GM20431 (cell line): ENCODE results near the gene CLCN2.

Experiments used
- in situ Hi-C: fragments of 300-500 bp; cut with MseI, MboI; formaldehyde crosslinking; loops from one replicate; pipeline ENCODE4 v1.15.0; 2020; ENCODE audit warnings: low sequenced_read_pairs; ENCODE audit not compliant: unreplicated experiment

CLCN2 gene

DNA sequence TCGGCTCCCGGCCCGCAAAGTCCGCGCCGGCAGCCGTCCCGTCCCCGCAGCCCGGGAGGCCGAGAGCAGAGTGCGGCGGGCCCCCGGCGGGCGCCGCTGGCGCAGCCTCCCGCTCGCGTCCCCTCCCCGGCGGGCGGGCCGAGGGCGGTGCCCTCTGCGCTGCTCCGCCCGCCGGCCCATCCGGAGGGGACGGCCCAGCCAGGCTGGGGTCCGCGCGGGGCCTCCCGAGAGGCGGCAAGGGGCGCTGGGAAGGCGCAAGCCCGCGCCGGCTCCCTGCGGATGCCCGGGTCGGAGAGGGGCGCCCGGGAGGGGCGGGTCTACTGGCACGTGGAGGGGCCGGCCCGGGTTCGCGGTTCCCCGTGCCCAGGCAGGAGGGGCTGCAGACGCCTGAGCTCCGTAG is at the start of gene CLCN2, which contains the start of gene POLR2H:
TSS of gene CLCN2 (minus strand) at position 74 of the 400 bp plus-strand sequence. CDS start 126 bp downstream, outside the sequence.
TSS of gene POLR2H (plus strand) at position 179 of the 400 bp plus-strand sequence. CDS start 1,783 bp downstream, outside the sequence.
- in situ Hi-C loops, result no loop called here

DNA sequence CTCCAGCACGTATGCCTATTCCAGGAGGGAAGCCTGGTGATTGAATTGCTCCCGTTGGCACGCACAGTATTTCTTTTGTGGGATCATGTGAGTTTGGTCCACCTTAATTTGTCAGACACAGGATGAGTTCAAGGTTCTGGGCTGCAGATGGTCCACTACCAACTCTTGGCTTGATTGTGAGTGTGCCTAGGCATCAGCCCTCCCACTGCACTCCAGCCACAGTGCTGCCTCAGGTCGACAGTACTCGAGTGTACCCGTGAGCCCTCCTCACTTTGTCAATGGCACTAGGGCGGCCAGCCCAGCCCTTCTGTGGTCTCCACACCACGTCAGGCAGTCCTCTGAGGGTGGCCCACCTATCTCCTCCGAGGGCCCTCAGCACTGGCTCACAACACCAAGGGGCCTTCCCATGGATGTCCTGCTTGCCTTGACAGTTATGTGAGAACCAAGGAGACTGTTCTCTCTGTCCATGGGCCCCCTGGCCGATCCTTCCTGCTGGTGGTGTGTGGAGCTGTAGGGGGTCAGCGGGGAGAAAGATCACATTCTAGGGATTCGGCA is 48.6 kb upstream of the CLCN2 start:
- in situ Hi-C loops, result no loop called here

DNA sequence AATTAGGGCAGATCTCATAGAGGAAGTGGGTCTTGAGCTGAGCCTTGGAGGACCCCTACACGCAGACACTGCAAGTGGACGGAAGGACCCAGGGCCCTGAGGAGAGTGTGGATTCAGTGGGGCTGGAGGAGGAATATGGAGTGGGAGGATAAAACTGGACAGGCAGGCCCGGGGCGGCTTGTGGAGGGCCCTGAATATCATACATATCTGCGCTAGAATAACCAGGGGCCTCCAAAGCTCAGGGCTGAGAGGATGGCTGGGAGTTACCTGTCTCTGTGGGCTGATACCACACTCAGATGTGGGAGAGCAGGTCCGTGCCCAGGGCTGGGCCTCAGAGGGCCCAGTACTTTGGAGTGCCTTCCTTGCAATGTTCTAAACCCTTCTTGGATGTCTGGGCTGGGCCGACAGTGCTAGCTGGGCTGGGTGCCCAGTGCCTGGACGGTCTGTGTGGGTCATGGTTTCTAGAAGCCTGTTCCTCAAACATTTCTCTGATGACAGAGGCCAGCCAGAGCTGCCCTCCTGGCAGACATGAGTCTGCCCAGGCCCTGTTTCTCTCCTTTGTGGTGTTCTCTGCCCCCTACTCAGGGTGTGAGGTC is 48.0 kb upstream of the CLCN2 start:
- in situ Hi-C loops, result no loop called here

DNA sequence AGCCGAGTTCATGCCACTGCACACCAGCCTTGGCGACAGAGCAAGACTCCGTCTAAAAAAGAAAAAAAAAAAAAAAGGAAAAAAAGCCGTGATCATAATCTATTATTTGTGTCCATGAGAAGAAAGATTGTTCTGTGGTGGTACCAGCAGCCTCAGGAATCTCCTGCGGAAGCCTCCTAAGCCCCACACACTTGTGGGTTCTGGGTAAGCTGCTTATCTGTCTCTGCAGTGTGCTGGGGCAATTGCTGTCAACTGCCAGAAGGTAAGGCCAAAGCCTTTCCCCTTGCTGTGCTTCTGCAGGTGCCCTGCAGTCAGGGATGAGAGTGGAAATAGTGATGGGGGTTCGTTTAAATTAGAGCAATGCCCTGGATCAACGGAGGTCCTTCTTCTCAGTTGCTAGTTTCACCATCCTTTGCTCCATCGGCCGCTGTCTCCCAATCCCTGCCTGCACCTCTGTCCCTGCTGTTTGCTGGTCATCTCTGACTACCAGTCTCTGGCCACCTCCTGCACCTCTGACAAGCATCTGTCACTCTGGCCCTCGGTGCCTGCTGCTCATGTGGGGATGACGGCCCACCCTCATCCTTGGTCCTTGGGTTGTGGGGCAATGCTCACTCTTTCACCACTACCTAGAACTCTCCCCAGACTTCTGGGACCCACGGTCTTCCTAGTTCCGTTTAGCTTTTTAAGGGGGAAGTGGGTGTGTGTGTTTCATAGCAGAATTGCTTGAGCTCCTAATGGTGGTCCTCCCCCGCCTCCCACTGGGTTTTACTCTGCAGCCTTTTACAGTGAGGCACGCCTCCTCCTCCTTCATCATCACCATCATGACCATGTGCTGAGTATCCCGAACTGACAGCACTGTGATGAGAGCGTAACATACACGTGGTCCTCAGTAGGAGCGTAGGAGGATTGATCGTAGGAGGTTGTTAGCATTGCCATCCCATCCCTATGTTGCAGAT is 43.9 kb upstream of the CLCN2 start:
- in situ Hi-C loops, result no loop called here

DNA sequence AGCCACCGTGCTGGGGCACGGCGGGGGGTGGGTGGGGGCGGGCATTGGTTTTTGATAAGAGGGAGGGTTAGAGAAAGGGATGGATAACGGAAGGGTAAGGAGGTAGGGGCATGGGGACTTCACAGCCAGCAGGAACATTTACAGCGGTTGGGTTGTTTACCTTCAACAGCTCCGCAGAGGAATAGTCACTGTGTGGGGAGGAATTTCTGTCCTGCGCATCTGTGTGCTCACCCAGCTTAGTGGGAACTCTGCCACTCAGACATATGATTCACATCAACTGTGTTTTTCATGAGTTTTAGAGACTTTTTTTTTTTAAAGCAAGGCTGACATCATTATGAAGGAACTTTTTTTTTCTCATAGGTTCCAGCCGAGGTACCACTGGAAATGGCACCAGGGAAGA is 38.0 kb upstream of the CLCN2 start:
- in situ Hi-C loops, result no loop called here

DNA sequence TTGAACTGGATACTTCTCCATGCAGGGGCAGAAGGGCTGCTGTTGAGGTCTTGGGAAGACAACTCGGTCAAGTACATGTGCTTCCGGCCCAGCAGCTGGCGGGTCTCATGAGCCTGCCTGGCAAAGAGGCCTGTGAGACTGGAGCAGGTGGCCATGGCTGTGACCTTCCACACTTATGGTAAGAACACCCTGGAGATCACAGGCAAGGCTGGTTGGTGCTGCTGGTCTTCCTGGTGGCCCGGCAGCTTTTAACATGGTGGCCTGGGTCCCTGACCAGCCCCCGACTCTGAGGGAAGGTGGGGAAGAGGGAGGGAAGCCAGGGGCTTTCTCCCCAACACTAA is 33.9 kb upstream of the CLCN2 start:
- in situ Hi-C loops, result no loop called here

DNA sequence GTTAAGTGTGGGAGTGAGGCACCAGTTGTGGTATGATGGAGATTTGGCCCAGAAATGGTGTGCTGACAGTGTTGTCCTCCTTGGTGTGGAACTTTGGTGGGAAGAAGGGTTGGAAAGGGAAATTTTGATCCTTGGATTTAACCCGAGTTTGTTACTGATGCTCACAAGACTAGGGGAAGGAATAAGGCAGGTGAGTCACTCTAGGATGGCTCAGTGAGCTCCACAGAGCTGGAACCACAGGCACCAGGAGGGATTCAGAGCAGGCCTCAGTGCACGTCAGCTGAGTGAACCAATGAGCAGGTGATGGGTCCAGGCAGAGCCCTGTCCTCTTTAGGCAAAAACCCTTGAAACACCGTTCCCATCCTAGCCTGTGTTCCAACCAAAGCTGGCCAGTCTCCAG is 29.9 kb upstream of the CLCN2 start:
- in situ Hi-C loops, result no loop called here

DNA sequence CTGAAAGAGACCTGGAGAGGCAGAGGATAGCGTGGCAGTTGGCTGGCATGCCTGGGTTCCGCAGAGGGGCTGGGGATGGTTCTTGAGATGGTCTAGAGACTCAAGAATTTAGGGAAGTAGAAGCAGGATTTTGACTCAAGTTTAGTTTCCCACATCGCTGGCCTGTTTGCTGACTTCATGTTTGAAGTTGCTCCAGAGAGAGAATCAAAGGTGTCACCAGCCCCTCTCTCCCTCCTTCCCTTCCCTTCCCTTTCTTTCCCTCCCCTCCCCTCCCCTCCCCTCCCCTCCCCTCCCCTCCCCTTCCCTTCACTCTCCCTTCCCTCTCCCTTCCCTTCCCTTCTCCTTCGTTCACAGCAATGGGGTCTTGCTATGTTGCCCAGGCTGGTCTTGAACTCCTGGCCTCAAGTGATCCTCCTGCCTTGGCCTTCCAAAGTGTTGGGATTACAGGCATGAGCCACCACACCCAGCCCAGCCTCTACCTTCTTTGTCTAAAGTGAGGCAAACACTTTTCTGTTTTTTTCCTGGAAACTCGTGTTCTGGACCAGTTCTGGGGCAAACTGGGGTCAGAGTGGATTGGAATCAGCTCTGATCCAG is 28.6 kb upstream of the CLCN2 start:
- in situ Hi-C loops, result no loop called here

DNA sequence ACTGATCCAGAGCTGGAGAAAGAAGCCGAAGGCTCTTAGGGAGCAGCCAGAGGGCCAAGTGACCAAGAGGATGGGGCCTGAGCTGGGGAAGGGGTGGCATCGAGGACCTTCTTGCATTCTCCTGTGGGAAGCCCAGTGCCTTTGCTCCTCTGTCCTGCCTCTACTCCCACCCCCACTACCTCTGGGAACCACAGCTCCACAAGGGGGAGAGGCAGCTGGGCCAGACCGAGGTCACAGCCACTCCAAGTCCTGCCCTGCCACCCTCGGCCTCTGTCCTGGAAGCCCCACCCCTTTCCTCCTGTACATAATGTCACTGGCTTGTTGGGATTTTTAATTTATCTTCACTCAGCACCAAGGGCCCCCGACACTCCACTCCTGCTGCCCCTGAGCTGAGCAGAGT is 28.0 kb upstream of the CLCN2 start:
- in situ Hi-C loops, result no loop called here

DNA sequence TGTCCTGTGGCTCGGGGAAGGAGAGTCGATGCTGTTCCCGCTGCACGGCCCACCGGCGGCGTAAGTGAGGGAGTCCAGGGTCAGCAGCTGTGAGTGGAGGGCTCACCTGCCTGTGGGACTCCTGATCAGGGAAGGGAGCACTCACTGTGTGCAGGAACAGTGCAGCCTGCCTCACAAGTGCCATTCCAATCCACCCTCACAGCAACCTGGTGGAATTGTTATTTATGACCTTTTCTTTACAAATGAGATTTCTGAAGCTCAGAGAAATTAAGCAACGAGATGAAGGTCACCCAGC is 27.5 kb upstream of the CLCN2 start:
- in situ Hi-C loops, result no loop called here

DNA sequence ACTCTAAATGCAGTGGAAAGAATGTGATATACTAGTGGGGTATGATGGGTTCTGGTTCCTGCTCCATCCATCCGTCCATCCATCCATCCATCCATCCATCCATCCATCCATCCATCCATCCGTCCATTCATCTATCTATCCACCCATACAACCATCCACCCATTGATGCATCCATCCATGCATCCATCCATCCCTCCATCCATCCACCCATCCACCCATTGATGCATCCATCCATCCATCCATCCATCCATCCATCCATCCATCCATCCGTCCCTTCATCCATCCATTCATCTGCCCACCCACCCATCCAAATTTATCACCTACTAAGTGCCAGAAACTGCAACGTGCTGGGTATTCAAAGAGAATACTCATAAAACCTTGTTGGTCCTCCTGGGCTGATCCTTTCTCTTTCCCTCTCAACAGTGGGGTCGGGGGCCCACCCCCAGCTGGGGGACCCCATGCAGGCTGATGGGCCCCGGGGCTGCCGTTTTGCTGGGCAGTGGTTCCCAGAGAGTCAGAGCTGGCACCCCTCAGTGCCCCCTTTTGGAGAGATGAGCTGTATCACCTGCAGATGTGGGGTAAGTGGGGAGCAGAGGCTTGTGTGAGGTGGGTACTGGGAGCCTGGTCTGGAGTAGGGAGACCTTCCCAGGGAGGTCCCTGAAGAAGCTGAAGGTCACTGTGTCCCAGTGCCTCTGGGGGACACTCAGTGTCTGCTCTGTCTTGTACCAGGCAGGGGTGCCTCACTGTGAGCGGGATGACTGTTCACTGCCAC is 26.9 kb upstream of the CLCN2 start:
- in situ Hi-C loops, result no loop called here

DNA sequence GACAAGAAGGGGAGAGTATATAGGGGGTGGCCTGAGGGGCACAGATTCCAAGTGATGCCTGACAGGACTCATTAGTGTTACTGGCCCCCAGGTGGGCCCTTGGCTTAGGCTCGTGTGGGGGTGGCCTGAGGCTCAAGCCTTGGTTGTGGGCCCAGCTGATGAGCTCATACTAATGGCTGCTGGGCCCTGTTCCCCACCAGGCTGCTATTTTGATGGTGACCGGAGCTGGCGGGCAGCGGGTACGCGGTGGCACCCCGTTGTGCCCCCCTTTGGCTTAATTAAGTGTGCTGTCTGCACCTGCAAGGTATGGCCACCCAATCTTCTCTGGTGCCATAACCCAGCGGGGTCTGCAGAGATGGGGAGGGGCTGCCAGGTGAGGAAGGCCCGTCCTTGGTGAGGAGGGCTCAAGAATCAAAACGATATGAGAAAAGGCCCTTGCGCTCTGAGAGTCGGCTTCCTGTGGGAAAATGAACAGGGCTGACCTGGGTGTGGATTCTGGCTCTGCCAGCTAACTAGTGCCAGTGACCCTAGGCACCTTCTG is 25.8 kb upstream of the CLCN2 start:
- in situ Hi-C loops, result no loop called here

DNA sequence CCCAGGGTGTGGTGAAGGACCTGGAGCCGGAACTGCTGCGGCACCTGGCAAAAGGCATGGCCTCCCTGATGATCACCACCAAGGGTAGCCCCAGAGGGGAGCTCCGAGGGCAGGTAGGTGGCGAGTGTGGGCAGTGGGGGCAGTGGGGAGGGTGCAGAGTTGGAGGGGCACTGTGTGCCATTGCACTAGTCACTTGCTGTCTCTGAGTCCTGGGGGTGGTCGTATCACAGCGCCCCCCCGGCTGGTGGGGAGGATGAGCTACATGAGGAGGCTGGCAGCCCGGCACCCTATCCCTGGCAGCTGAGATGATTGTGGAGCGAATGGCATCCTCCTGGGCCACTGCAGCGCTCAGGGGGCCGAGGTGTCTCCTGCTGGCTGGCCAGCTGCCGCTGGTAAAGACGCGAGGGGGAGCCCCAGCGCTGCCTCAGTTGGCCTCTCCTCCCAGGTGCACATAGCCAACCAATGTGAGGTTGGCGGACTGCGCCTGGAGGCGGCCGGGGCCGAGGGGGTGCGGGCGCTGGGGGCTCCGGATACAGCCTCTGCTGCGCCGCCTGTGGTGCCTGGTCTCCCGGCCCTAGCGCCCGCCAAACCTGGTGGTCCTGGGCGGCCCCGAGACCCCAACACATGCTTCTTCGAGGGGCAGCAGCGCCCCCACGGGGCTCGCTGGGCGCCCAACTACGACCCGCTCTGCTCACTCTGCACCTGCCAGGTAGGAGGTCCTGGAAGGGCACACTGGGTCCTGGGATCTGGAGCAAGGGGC is 24.8 kb upstream of the CLCN2 start:
- in situ Hi-C loops, result no loop called here

DNA sequence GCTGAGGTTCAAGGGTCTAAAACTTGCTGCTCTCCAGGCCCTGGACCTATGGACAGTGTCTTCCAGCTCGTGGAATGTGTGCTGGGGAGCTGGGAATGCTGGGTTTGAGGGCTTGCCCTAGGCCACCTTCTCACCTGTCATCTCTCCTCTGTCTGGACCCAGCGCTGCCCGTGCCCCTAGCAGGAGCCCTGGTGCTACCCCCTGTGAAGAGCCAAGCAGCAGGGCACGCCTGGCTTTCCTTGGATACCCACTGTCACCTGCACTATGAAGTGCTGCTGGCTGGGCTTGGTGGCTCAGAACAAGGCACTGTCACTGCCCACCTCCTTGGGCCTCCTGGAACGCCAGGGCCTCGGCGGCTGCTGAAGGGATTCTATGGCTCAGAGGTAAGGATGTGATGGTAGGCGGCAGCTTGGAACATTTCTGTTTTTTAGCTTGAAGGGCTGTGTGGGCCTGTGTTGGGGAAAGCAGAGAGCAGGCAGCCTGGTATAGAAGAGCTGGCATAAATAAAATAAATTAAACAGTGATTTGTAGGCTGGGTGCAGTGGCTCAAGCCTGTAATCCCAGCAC is 23.5 kb upstream of the CLCN2 start:
- in situ Hi-C loops, result no loop called here

DNA sequence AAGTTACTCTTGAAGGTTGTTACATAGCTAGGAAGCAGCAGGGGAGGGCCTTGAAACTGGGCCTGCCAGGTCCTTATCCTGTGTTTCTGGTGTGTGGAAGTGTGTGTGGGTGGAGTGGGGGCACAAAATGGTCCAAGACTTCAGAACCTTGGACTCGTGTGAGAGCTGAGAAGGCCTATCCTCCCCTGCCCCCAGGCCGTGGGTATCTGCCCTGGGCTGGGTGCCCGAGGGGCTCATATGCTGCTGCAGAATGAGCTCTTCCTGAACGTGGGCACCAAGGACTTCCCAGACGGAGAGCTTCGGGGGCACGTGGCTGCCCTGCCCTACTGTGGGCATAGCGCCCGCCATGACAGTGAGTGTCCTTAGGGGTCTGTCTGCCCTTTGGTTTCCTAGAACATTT is 22.9 kb upstream of the CLCN2 start:
- in situ Hi-C loops, result no loop called here

DNA sequence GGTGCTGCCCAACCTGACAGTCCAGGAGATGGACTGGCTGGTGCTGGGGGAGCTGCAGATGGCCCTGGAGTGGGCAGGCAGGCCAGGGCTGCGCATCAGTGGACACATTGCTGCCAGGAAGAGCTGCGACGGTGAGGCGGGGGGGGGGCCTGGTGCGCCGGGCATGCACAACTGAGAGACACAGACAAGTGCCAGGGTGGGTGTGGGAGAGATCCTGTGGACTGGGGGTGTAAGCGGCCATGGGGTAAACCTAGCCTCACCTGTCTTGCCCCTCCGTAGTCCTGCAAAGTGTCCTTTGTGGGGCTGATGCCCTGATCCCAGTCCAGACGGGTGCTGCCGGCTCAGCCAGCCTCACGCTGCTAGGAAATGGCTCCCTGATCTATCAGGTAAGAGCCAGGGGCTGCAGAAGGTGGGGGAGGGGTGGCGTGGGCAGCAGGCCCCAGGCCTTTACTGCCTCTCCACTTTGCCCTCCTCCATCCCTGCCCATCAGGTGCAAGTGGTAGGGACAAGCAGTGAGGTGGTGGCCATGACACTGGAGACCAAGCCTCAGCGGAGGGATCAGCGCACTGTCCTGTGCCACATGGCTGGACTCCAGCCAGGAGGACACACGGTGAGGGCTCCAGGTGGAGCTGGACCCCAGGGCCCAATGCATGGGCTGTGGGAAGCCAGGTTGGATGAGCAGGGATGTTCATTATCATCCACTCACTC is 21.8 kb upstream of the CLCN2 start:
- in situ Hi-C loops, result no loop called here

DNA sequence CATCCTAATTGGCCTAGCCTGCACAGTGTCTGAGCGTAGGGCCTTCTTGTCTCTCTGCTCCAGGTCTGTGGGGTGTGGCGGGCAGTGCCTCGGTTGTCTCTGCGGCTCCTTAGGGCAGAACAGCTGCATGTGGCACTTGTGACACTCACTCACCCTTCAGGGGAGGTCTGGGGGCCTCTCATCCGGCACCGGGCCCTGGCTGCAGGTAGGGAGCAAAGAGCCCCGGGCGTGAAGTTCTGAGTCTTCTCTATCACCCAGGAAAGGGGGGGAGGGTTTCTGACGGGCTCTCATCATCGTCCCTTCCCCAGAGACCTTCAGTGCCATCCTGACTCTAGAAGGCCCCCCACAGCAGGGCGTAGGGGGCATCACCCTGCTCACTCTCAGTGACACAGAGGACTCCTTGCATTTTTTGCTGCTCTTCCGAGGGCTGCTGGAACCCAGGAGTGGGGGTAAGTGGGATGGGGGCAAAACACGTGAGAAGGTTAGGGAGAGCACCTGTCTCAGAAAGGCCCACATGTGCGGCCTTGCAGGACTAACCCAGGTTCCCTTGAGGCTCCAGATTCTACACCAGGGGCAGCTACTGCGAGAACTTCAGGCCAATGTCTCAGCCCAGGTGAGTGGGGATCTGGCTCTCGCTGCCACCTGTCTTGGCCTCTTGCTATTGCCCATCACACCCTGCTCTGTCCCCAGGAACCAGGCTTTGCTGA is 21.1 kb upstream of the CLCN2 start:
- in situ Hi-C loops, result no loop called here
